GM20000 (cell line): ENCODE measurements around the gene LRMDA.

Experiments used
- DNase-seq: peaks from one replicate; pipeline ENCODE4 v3.0.0; 2012; ENCODE audit warnings: low spot score
- TF ChIP-seq, protein P1 (sequence below): IDR thresholded peaks from 2 replicates; pipeline ENCODE4 v1.5.1; 2012; ENCODE audit warnings: mild to moderate bottlenecking, control low read depth; ENCODE audit errors: extremely low read depth, missing control alignments

Gene LRMDA

GRCh38 chr10:76231286-76231934 is 800.0 kb downstream of the LRMDA start:
- TF ChIP-seq, protein P1, sequence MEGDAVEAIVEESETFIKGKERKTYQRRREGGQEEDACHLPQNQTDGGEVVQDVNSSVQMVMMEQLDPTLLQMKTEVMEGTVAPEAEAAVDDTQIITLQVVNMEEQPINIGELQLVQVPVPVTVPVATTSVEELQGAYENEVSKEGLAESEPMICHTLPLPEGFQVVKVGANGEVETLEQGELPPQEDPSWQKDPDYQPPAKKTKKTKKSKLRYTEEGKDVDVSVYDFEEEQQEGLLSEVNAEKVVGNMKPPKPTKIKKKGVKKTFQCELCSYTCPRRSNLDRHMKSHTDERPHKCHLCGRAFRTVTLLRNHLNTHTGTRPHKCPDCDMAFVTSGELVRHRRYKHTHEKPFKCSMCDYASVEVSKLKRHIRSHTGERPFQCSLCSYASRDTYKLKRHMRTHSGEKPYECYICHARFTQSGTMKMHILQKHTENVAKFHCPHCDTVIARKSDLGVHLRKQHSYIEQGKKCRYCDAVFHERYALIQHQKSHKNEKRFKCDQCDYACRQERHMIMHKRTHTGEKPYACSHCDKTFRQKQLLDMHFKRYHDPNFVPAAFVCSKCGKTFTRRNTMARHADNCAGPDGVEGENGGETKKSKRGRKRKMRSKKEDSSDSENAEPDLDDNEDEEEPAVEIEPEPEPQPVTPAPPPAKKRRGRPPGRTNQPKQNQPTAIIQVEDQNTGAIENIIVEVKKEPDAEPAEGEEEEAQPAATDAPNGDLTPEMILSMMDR, result no peak
- DNase-seq, result no peak

- TF ChIP-seq, protein P1, result no peak
- no peak for DNase-seq
Observed at GRCh38 chr10:76234499-76235226, 803.2 kb downstream of the LRMDA start.

DNA sequence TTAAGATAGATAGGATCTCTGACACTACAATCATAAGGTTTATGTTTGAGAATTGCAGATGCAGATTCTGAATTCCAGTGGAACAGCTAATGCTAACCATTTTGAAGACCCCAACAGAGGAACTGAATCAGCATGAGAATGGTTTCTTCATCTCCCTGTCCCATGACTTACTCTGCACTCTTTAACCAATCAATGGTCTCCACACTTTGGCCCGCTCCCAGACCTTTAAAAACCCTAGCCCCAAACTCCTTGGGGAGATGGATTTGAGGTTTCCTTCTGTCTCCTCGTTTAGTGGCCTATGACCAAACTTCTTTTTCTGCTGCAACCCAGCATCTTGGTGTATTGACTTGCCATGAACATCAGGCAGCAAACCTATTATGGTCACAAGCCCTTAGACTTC is 804.9 kb downstream of the LRMDA start:
- TF ChIP-seq, protein P1, result no peak
- no peak for DNase-seq

DNA sequence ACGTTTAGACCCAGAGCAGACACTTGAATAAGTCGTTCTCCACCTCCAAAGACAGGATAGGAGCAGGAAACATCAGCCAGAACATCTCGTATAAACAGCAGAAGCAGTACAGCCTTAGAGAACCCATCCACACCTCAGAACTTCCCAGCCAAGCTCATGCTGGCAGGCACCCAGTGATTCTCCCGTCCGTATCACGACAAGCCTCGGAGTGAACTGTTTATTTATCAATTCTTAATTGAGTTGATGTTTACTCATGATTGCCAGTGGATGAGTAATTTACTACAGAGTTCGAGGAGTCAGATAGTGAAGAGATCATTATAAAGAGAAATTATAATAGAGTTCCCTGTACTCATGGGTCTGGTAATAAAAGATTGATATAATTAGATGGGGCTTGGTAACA is 811.5 kb downstream of the LRMDA start:
- TF ChIP-seq, protein P1, result no peak
- no peak for DNase-seq

DNA sequence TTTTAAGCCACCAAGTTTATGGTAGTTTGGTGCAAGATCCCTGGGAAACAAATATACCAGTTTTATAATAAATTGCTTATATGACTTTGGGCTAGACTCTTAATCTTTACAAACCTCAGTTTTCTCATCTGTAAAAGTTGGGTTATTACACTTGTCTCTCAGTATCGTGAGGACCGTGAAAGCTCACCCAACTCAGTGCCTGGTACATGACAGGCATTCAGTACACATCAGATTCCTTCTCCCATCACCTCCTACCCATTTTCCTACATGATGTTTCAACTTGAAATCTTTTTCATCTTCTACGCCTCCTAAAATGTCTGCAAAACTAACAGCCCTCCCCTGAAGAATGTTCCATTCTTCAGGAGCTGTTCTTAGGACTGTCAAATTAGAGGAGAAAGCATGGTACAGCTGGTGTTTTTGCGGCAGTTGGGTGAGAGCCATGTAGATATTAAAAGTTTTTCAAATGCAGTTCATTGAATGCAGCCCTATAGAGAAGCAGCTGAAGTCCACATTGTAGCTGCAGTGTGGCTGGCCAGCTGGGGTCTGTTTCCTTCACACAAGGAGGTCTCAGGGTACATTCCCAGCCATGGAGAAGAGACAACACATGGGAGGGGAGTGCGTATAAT is 812.8 kb downstream of the LRMDA start:
- TF ChIP-seq, protein P1, result no peak
- DNase-seq, result no peak

DNA sequence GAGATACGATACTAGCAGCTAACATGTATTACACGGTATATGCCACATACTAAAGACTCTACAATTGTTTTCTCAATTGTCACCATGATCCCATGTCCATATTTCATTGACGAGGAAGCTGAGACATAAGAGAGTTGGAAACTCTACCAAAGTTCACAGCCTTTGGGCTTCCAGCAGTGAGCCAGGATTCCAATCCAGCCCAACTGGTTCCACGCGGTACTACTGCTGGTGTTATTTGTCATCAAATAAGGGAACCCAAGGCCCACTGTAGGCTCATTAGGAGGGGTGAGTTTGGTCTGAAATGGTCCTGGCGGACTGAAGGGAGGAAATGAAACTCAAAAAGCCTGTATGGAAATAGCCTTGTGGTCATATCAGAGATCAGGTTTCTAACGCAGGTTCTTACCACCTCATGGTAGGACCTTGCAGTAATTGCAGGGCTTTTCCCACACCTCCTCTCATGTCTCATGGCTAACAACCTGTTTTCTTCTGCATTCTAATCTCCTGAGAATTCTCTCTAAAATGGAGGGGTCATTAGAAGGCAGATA is 814.6 kb downstream of the LRMDA start:
- TF ChIP-seq, protein P1, result no peak
- DNase-seq, result no peak
